HG02885 (cell line): ENCODE results near the gene FGR.
"Not testable (repeated sequence)": the region's sequence is repeated elsewhere in the genome, so short reads cannot be mapped to it uniquely, and the experiment has no call there.

ENCODE experiments used
- ATAC-seq: cut with Tn5 transposase; IDR thresholded peaks from one replicate; pipeline ENCODE4 v1.9.1; 2021; ENCODE audit warnings: mild to moderate bottlenecking; ENCODE audit not compliant: unreplicated experiment, poor library complexity

FGR gene

GRCh38 chr1:27634985-27635367 lies at the start of gene FGR:
Gene FGR, minus strand, starts transcription at chr1:27635185. Its CDS starts 11,269 bp downstream, at chr1:27623916.
- no peak for ATAC-seq

GRCh38 chr1:27684176-27684575 lies 49.2 kb upstream of the FGR start:
- no peak for ATAC-seq

- ATAC-seq: no peak
Measured at GRCh38 chr1:27682351-27682944, 47.5 kb upstream of the FGR start.

- ATAC-seq: not testable (repeated sequence)
Measured at GRCh38 chr1:27681580-27681979, 46.6 kb upstream of the FGR start.

- not testable (repeated sequence) for ATAC-seq
Measured at GRCh38 chr1:27680225-27680791, 45.3 kb upstream of the FGR start.

- ATAC-seq: no peak
Measured at GRCh38 chr1:27678747-27679146, 43.8 kb upstream of the FGR start.

- no peak for ATAC-seq
Measured at GRCh38 chr1:27676410-27676809, 41.4 kb upstream of the FGR start.

GRCh38 chr1:27672750-27673112 lies 37.7 kb upstream of the FGR start:
- ATAC-seq: no peak

GRCh38 chr1:27671964-27672749 lies 37.2 kb upstream of the FGR start, which contains the start of gene IFI6:
Gene IFI6, minus strand, starts transcription at chr1:27672192. Its CDS starts 2,878 bp downstream, at chr1:27669314.
- peak; percentile 82 for ATAC-seq

GRCh38 chr1:27669876-27670275 lies 34.9 kb upstream of the FGR start:
- no peak for ATAC-seq

GRCh38 chr1:27668808-27669723 lies 34.1 kb upstream of the FGR start:
- no peak for ATAC-seq

GRCh38 chr1:27668121-27668807 lies 33.3 kb upstream of the FGR start:
- ATAC-seq: no peak

GRCh38 chr1:27666791-27667254 lies 31.8 kb upstream of the FGR start:
- ATAC-seq: no peak

GRCh38 chr1:27666294-27666693 lies 31.3 kb upstream of the FGR start:
- no peak for ATAC-seq

- ATAC-seq: no peak
Measured at GRCh38 chr1:27665016-27665651, 30.1 kb upstream of the FGR start.

GRCh38 chr1:27664291-27664690 lies 29.3 kb upstream of the FGR start:
- no peak for ATAC-seq

- ATAC-seq: no peak
Measured at GRCh38 chr1:27662707-27663393, 27.9 kb upstream of the FGR start.

GRCh38 chr1:27662261-27662660 lies 27.3 kb upstream of the FGR start:
- no peak for ATAC-seq
